T47D (cell line): ENCODE measurements around the gene CFAP298.

Experiments
- DNase-seq, 2 experiments: peaks; one replicate each; pipeline versions ENCODE4 v3.0.0 to v3.0.0-alpha.2; 2011 to 2012; ENCODE audit warnings: low read depth in 1 of 2, low spot score in 1 of 2
- JUND ChIP-seq: IDR thresholded peaks from 2 replicates; pipeline ENCODE4 v1.6.1; 2012; ENCODE audit warnings: low read depth
- in situ Hi-C: cut with HindIII; loops from 2 replicates; pipeline ENCODE4 v1.10.0; 2016; ENCODE audit warnings: low sequenced_read_pairs, low pct_unique_long_range_greater_than_20kb

The CFAP298 gene

GRCh38 chr21:32549886-32550285, 62.3 kb downstream of the CFAP298 start:
- in situ Hi-C loops: no loop called here
- TF ChIP-seq JUND: no peak
- DNase-seq: no peak

GRCh38 chr21:32549440-32549839, 62.7 kb downstream of the CFAP298 start:
- TF ChIP-seq JUND: no peak
- no peak for DNase-seq
- in situ Hi-C loops: no loop called here
